ENCODE data around the gene ASXL1.

ASXL1 gene

GRCh38 chr20:32441638-32442037 lies 83.5 kb downstream of the ASXL1 start:
- no peak for ATAC-seq
- TF ChIP-seq PATZ1 (CRISPR knock-in tag; IDR thresholded peaks at IDR 0.05; ENCODE audit: borderline replicate concordance): no peak

- TF ChIP-seq CSDC2 (CRISPR knock-in tag; IDR thresholded peaks at IDR 0.05) (no peak), BACH2 (CRISPR knock-in tag; IDR thresholded peaks at IDR 0.05; ENCODE audit: borderline replicate concordance) (no peak), POU6F1 (CRISPR knock-in tag; IDR thresholded peaks at IDR 0.05; ENCODE audit: borderline replicate concordance, low read depth) (no peak), TSHZ2 (CRISPR knock-in tag; IDR thresholded peaks at IDR 0.05) (no peak), ZC3H10 (CRISPR knock-in tag; IDR thresholded peaks at IDR 0.05) (no peak), GLIS3 (CRISPR knock-in tag; IDR thresholded peaks at IDR 0.05) (no peak), CSRNP3 (CRISPR knock-in tag; IDR thresholded peaks at IDR 0.05) (no peak), ISL1 (CRISPR knock-in tag; IDR thresholded peaks at IDR 0.05) (no peak), TCF4 (CRISPR knock-in tag; IDR thresholded peaks at IDR 0.05; ENCODE audit: borderline replicate concordance) (no peak), ESRRG (CRISPR knock-in tag; IDR thresholded peaks at IDR 0.05) (no peak), OSR1 (CRISPR knock-in tag; IDR thresholded peaks at IDR 0.05) (no peak), ZFP3 (CRISPR knock-in tag; IDR thresholded peaks at IDR 0.05) (no peak), TOX (CRISPR knock-in tag; IDR thresholded peaks at IDR 0.05; ENCODE audit: borderline replicate concordance) (no peak), RARB (CRISPR knock-in tag; IDR thresholded peaks at IDR 0.05) (no peak), ARNTL (CRISPR knock-in tag; IDR thresholded peaks at IDR 0.05; ENCODE audit: borderline replicate concordance, low read depth) (no peak)
- no peak for ATAC-seq
Measured at GRCh38 chr20:32442630-32443373, 84.7 kb downstream of the ASXL1 start.

- no peak for TF ChIP-seq ZNF70 (CRISPR knock-in tag; IDR thresholded peaks at IDR 0.05)
- no peak for TF ChIP-seq ARNTL (CRISPR knock-in tag; IDR thresholded peaks at IDR 0.05; ENCODE audit: borderline replicate concordance, low read depth)
- TF ChIP-seq CREB5 (CRISPR knock-in tag; IDR thresholded peaks at IDR 0.05; ENCODE audit: low read depth): no peak
- no peak for TF ChIP-seq POU6F1 (CRISPR knock-in tag; IDR thresholded peaks at IDR 0.05; ENCODE audit: borderline replicate concordance, low read depth)
- ATAC-seq: no peak
Measured at GRCh38 chr20:32443386-32443974, 85.3 kb downstream of the ASXL1 start.
